Esophagus muscularis mucosa (tissue), 4 donors: ENCODE results near the gene CHRNA3. TPM values are rescaled to one million over a fixed set of nuclear protein-coding genes. Genes with fewer than 3 reads are reported as not detected.

Experiments used
- DNase-seq: peaks from one replicate; pipeline ENCODE4 v3.0.0-alpha.2; 2017; ENCODE audit errors: extremely low spot score
- H3K27ac ChIP-seq, 4 donors: fragments of 200-600 bp; sonication (generic); replicated peaks in 1 of 4; 1 replicate in 3 of 4; 2 replicates in 1 of 4; pipeline ENCODE4 v1.5.1; 2016 to 2019; ENCODE audit warnings: mild to moderate bottlenecking in 1 of 4
- H3K27me3 ChIP-seq, 4 donors: fragments of 200-600 bp; sonication (generic); one replicate each; pipeline versions ENCODE4 v1.5.1 to v1.6.0; 2016 to 2019
- H3K36me3 ChIP-seq, 4 donors: fragments of 200-600 bp; sonication (generic); one replicate each; pipeline ENCODE4 v1.5.1; 2016 to 2019
- H3K4me1 ChIP-seq, 4 donors: fragments of 200-600 bp; sonication (generic); one replicate each; pipeline ENCODE4 v1.5.1; 2016 to 2019
- H3K4me3 ChIP-seq, 4 donors: fragments of 200-600 bp; sonication (generic); 1 replicate in 2 of 4; 2 replicates in 2 of 4; pipeline ENCODE4 v1.5.1; 2016 to 2019; ENCODE audit warnings: mild to moderate bottlenecking in 4 of 4, moderate library complexity in 1 of 4
- H3K9me3 ChIP-seq, 4 donors: fragments of 200-600 bp; sonication (generic); 1 replicate in 3 of 4; 2 replicates in 1 of 4; pipeline ENCODE4 v1.5.1; 2016 to 2019
- CTCF ChIP-seq, 3 experiments: fragments of 200-600 bp in 2 of 3; fragments of 450-650 bp in 1 of 3; sonication (generic) in 2 of 3; IDR thresholded peaks; one replicate each; pipeline ENCODE4 v1.5.1; 2017 to 2019; ENCODE audit warnings: antibody characterized with exemption in 3 of 3, mild to moderate bottlenecking in 2 of 3, moderate library complexity in 1 of 3
- EP300 ChIP-seq: sonication (generic); formaldehyde crosslinking; IDR thresholded peaks from one replicate; pipeline ENCODE4 v1.6.1; 2017; ENCODE audit warnings: antibody characterized with exemption
- POLR2A ChIP-seq: fragments of 450-650 bp; IDR thresholded peaks from one replicate; pipeline ENCODE4 v1.6.1; 2017; ENCODE audit warnings: antibody characterized with exemption, moderate library complexity, mild to moderate bottlenecking, low read depth
- POLR2AphosphoS5 ChIP-seq, 2 donors: sonication (generic); formaldehyde crosslinking; IDR thresholded peaks; one replicate each; pipeline ENCODE4 v1.6.1; 2017; ENCODE audit warnings: antibody characterized with exemption in 2 of 2
- WGBS: methylation state at CpG from one replicate; pipeline ENCODE4 v1.1.5; 2018; 5-methylcytosine and 5-hydroxymethylcytosine counted together
- intact Hi-C: fragments of 100-400 bp; cut with DNase I; formaldehyde crosslinking; loops from one replicate; pipeline ENCODE4 v1.15.1; 2023
- total RNA-seq, 4 donors: library from RNA; depleted of rRNA; stranded (reverse); fragments of >200 nt; gene quantifications; one replicate each; pipeline versions ENCODE4 v1.1.0 to v1.2.1, GENCODE V29; 2016

CHRNA3 gene
- total RNA-seq, 4 donors from 2014 or later = 1.9 to 3.5 (median 3.1) TPM

- Histone ChIP-seq H3K27me3 (peaks cover 0 to 39% (median 0%) of the 10 kb centered on the region in 4 donors), H3K4me3 (no peak overlapping the region), H3K36me3 (no peaks in the 10 kb centered on the region), H3K4me1 (no peaks in the 10 kb centered on the region), H3K27ac (no peak overlapping the region), H3K9me3 (peaks cover 0 to 7% (median 5%) of the 10 kb centered on the region in 4 donors)
- no peak for DNase-seq
- intact Hi-C loops = no loop called here
- no peak for TF ChIP-seq EP300
- no peak for TF ChIP-seq CTCF (IDR thresholded peaks at IDR 0.05)
- no peak for TF ChIP-seq POLR2A
- TF ChIP-seq POLR2AphosphoS5 (IDR thresholded peaks at IDR 0.05) = no peak
- WGBS = 91% methylated on average over 5 of the region's 6 CpGs
Observed at GRCh38 chr15:78628227-78628626, 7.4 kb upstream of the CHRNA3 start.

GRCh38 chr15:78627348-78627747 lies 6.6 kb upstream of the CHRNA3 start:
- Histone ChIP-seq H3K4me1 (no peaks in the 10 kb centered on the region), H3K4me3 (no peak overlapping the region), H3K9me3 (no peaks in the 10 kb centered on the region), H3K27me3 (peaks cover 0 to 45% (median 0%) of the 10 kb centered on the region in 4 donors), H3K27ac (no peak overlapping the region), H3K36me3 (no peaks in the 10 kb centered on the region)
- WGBS = 82% methylated on average over 8 of the region's 8 CpGs
- no peak for TF ChIP-seq EP300
- TF ChIP-seq CTCF (IDR thresholded peaks at IDR 0.05) = no peak
- TF ChIP-seq POLR2AphosphoS5 (IDR thresholded peaks at IDR 0.05) = no peak
- TF ChIP-seq POLR2A = no peak
- intact Hi-C loops = no loop called here
- DNase-seq = no peak

GRCh38 chr15:78626381-78626995 lies 5.7 kb upstream of the CHRNA3 start:
- 91% methylated on average over 6 of the region's 6 CpGs for WGBS

GRCh38 chr15:78625606-78626280 lies 4.9 kb upstream of the CHRNA3 start:
- Histone ChIP-seq H3K4me3 (no peak overlapping the region), H3K9me3 (no peaks in the 10 kb centered on the region), H3K36me3 (no peaks in the 10 kb centered on the region), H3K27me3 (peaks cover 0 to 61% (median 10%) of the 10 kb centered on the region in 4 donors), H3K27ac (no peak overlapping the region), H3K4me1 (peaks cover 0 to 6% (median 4%) of the 10 kb centered on the region in 4 donors)
- TF ChIP-seq CTCF (IDR thresholded peaks at IDR 0.05) = no peak
- intact Hi-C loops = no loop called here
- 86% methylated on average over 10 of the region's 12 CpGs for WGBS
- no peak for DNase-seq

More at GRCh38 chr15:78626381-78626995, 5.7 kb upstream of the CHRNA3 start:
- Histone ChIP-seq H3K36me3 (no peaks in the 10 kb centered on the region), H3K4me1 (no peaks in the 10 kb centered on the region), H3K4me3 (no peak overlapping the region), H3K9me3 (no peaks in the 10 kb centered on the region), H3K27ac (no peak overlapping the region), H3K27me3 (peaks cover 0 to 54% (median 4%) of the 10 kb centered on the region in 4 donors)
- intact Hi-C loops = no loop called here
- no peak for TF ChIP-seq POLR2AphosphoS5 (IDR thresholded peaks at IDR 0.05)
- no peak for TF ChIP-seq POLR2A
- no peak for TF ChIP-seq EP300
- no peak for TF ChIP-seq CTCF (IDR thresholded peaks at IDR 0.05)
- no peak for DNase-seq
